ENCODE data around the gene DDI2.
"Not testable (repeated sequence)": the region's sequence is repeated elsewhere in the genome, so short reads cannot be mapped to it uniquely, and the experiment has no call there.

The DDI2 gene

GRCh38 chr1:15617173-15618076 lies at the start of gene DDI2:
Gene DDI2 (plus strand): TSS chr1:15617458. CDS start chr1:15617671, 213 bp downstream.
- FAIRE-seq: no peak

- FAIRE-seq: no peak
These were observed 48.7 kb upstream of the DDI2 start for GRCh38 chr1:15568387-15569073.

GRCh38 chr1:15570861-15571260 lies 46.4 kb upstream of the DDI2 start:
- FAIRE-seq: no peak

GRCh38 chr1:15571266-15571665 lies 46.0 kb upstream of the DDI2 start:
- no peak for FAIRE-seq

- FAIRE-seq: no peak
These were observed 43.8 kb upstream of the DDI2 start for GRCh38 chr1:15573477-15573876.

GRCh38 chr1:15574741-15575140 lies 42.5 kb upstream of the DDI2 start:
- no peak for FAIRE-seq

- no peak for FAIRE-seq
These were observed 41.6 kb upstream of the DDI2 start for GRCh38 chr1:15575549-15576150.

GRCh38 chr1:15577691-15578090 lies 39.6 kb upstream of the DDI2 start:
- no peak for FAIRE-seq

- no peak for FAIRE-seq
These were observed 38.2 kb upstream of the DDI2 start for GRCh38 chr1:15578921-15579682.

GRCh38 chr1:15579683-15580047 lies 37.6 kb upstream of the DDI2 start:
- FAIRE-seq: no peak

GRCh38 chr1:15583016-15583706 lies 34.1 kb upstream of the DDI2 start:
- no peak for FAIRE-seq

GRCh38 chr1:15584489-15585363 lies 32.5 kb upstream of the DDI2 start, which contains the start of gene AGMAT:
Gene AGMAT (minus strand): TSS chr1:15585051. CDS start chr1:15584967, 84 bp downstream.
- no peak for FAIRE-seq

- no peak for FAIRE-seq
These were observed 25.0 kb upstream of the DDI2 start for GRCh38 chr1:15592285-15592684.

GRCh38 chr1:15595809-15596617 lies 21.2 kb upstream of the DDI2 start:
- FAIRE-seq: no peak

GRCh38 chr1:15598436-15598835 lies 18.8 kb upstream of the DDI2 start:
- no peak for FAIRE-seq

GRCh38 chr1:15603050-15603965 lies 13.9 kb upstream of the DDI2 start:
- peak; percentile 88 for FAIRE-seq

- FAIRE-seq: not testable (repeated sequence)
These were observed 13.3 kb upstream of the DDI2 start for GRCh38 chr1:15603966-15604282.

GRCh38 chr1:15604400-15604799 lies 12.9 kb upstream of the DDI2 start:
- FAIRE-seq: not testable (repeated sequence)

All from endometrium (tissue), 2 donors.